Measurements from ENCODE around the gene TMEM134.

DNA sequence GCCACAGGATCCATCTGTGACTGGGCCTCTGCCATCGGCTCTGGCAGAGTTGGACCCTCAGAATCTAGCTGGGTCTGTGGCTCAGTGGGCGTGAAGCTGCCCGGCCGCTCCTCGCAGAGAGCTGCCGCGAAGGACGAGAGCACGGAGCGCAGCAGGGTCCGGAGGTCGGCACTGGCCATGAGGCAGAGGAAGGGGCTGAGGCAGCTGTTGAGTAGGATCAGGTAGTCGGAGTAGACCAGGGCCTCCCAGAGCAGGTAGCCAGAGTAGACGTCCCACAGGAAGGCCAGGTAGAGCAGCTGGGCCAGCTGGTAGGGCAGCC lies 17.4 kb downstream of the TMEM134 start:
- TF ChIP-seq CTCF (IDR thresholded peaks at IDR 0.05; ENCODE audit: low read depth, low read length, poor library complexity, severe bottlenecking): no peak
- no peak for TF ChIP-seq EZH2phosphoT487 (IDR thresholded peaks at IDR 0.05; ENCODE audit: borderline replicate concordance, low read length)
